ENCODE results near the gene PTPRN2. TPM values are rescaled to one million over a fixed set of nuclear protein-coding genes. Genes with fewer than 3 reads are reported as not detected.
A peak's percentile ranks its signal among the peaks of the same experiment; 100 is the strongest.

Gene PTPRN2
- total and polyA plus RNA-seq, 2 donors from 2014 or later: 4.8 to 6.2 TPM

DNA sequence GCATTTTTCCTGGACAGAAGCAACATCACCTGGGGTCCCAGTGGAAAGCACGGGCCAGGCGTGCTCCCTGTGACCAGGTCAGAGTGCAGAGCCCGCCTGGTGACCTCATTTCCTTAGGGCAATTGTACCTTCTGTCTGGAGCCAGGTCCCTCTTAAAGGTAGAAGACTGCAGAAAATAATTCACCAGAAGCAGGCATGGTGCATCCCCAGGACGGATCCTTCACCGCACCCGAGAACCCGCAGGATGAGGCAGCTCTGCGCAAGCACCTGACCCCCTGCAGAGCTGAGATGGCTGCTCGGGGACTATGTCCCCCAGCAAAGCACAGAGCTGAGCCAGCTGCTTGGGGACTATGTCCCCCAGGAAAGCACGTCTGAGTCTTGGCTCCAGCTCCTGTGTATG, 557.6 kb downstream of the PTPRN2 start:
- TF ChIP-seq, protein P1, sequence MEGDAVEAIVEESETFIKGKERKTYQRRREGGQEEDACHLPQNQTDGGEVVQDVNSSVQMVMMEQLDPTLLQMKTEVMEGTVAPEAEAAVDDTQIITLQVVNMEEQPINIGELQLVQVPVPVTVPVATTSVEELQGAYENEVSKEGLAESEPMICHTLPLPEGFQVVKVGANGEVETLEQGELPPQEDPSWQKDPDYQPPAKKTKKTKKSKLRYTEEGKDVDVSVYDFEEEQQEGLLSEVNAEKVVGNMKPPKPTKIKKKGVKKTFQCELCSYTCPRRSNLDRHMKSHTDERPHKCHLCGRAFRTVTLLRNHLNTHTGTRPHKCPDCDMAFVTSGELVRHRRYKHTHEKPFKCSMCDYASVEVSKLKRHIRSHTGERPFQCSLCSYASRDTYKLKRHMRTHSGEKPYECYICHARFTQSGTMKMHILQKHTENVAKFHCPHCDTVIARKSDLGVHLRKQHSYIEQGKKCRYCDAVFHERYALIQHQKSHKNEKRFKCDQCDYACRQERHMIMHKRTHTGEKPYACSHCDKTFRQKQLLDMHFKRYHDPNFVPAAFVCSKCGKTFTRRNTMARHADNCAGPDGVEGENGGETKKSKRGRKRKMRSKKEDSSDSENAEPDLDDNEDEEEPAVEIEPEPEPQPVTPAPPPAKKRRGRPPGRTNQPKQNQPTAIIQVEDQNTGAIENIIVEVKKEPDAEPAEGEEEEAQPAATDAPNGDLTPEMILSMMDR (IDR thresholded peaks at IDR 0.05; ENCODE audit: borderline replicate concordance, extremely low read depth, insufficient read depth): no peak
- no peak overlapping the region for H3K9ac ChIP-seq (ENCODE audit: low read length in 3 of 3)
- no peak for FAIRE-seq
- peak in 1 of 5 donors; percentile 13 for DNase-seq
- H3K4me1 ChIP-seq (ENCODE audit: control insufficient read depth in 2 of 3, insufficient read depth in 2 of 3, low read depth in 1 of 3, low read length in 3 of 3): no peaks in the 10 kb centered on the region
- intact Hi-C loops (cut with DNase I): no loop called here
- no peaks in the 10 kb centered on the region for H3K36me3 ChIP-seq (ENCODE audit: control insufficient read depth in 2 of 3, insufficient read depth in 3 of 3, low read length in 3 of 3)
- H3K27ac ChIP-seq (ENCODE audit: low read depth in 2 of 2, low read length in 2 of 2): no peak overlapping the region
- no peaks in the 10 kb centered on the region for H3K27me3 ChIP-seq (ENCODE audit: control insufficient read depth, insufficient read depth, low read length)
- H3K4me3 ChIP-seq (ENCODE audit: low read length in 3 of 3): no peak overlapping the region
- H3K9me3 ChIP-seq (ENCODE audit: control insufficient read depth in 2 of 3, insufficient read depth in 1 of 3, low read length in 3 of 3): peaks cover 0 to 4% (median 0%) of the 10 kb centered on the region in 3 donors

GRCh38 chr7:158029509-158029908, 558.1 kb downstream of the PTPRN2 start:
- H3K4me3 ChIP-seq (ENCODE audit: low read length in 3 of 3): no peak overlapping the region
- intact Hi-C loops (cut with DNase I): no loop called here
- H3K9ac ChIP-seq (ENCODE audit: low read length in 3 of 3): no peak overlapping the region
- no peaks in the 10 kb centered on the region for H3K4me1 ChIP-seq (ENCODE audit: control insufficient read depth in 2 of 3, insufficient read depth in 2 of 3, low read depth in 1 of 3, low read length in 3 of 3)
- no peaks in the 10 kb centered on the region for H3K27me3 ChIP-seq (ENCODE audit: control insufficient read depth, insufficient read depth, low read length)
- TF ChIP-seq, protein P1 (IDR thresholded peaks at IDR 0.05; ENCODE audit: borderline replicate concordance, extremely low read depth, insufficient read depth): no peak
- H3K36me3 ChIP-seq (ENCODE audit: control insufficient read depth in 2 of 3, insufficient read depth in 3 of 3, low read length in 3 of 3): no peaks in the 10 kb centered on the region
- no peak overlapping the region for H3K27ac ChIP-seq (ENCODE audit: low read depth in 2 of 2, low read length in 2 of 2)
- FAIRE-seq (no peak), DNase-seq (peak in 1 of 5 donors; percentile 16)
- peaks cover 0 to 4% (median 0%) of the 10 kb centered on the region in 3 donors for H3K9me3 ChIP-seq (ENCODE audit: control insufficient read depth in 2 of 3, insufficient read depth in 1 of 3, low read length in 3 of 3)

DNA sequence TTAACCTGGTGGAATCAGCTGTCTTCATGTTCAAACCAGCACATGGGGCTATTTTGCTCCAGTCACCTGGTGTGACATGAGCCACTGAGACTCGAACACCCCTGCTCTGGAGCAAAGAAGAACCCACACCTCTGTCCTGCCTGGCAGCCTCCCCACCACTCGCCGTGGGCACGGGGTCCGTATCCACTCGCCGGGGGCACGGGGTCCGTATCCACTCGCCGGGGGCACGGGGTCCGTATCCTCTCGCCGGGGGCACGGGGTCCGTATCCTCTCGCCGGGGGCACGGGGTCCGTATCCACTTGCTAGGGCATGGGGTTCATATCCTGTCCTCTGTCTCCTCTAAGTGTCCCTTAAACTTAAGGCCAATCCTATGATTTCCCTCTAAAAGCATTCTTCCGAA, 558.7 kb downstream of the PTPRN2 start:
- Histone ChIP-seq H3K4me3 (ENCODE audit: low read length in 3 of 3) (no peak overlapping the region), H3K27me3 (ENCODE audit: control insufficient read depth, insufficient read depth, low read length) (no peaks in the 10 kb centered on the region), H3K4me1 (ENCODE audit: control insufficient read depth in 2 of 3, insufficient read depth in 2 of 3, low read depth in 1 of 3, low read length in 3 of 3) (no peaks in the 10 kb centered on the region), H3K9me3 (ENCODE audit: control insufficient read depth in 2 of 3, insufficient read depth in 1 of 3, low read length in 3 of 3) (peaks cover 0 to 4% (median 0%) of the 10 kb centered on the region in 3 donors), H3K36me3 (ENCODE audit: control insufficient read depth in 2 of 3, insufficient read depth in 3 of 3, low read length in 3 of 3) (no peaks in the 10 kb centered on the region), H3K27ac (ENCODE audit: low read depth in 2 of 2, low read length in 2 of 2) (no peak overlapping the region), H3K9ac (ENCODE audit: low read length in 3 of 3) (no peak overlapping the region)
- TF ChIP-seq, protein P1 (IDR thresholded peaks at IDR 0.05; ENCODE audit: borderline replicate concordance, extremely low read depth, insufficient read depth): no peak
- no peak for FAIRE-seq
- peak in 1 of 5 donors; percentile 33 for DNase-seq
- intact Hi-C loops (cut with DNase I): no loop called here

All from kidney (tissue), 14 donors.